Vagina (tissue), 2 donors: ENCODE results near the gene CNTF.

Experiments used
- POLR2A ChIP-seq, 2 donors: fragments of 450-650 bp; IDR thresholded peaks; one replicate each; pipeline ENCODE4 v1.6.1; 2017; ENCODE audit warnings: antibody characterized with exemption in 2 of 2, mild to moderate bottlenecking in 2 of 2, moderate library complexity in 2 of 2
- TF ChIP-seq, protein P1 (sequence below), 3 experiments: fragments of 450-650 bp in 2 of 3; fragments of 200-600 bp in 1 of 3; sonication (generic) in 1 of 3; IDR thresholded peaks; one replicate each; pipeline ENCODE4 v1.5.1; 2017 to 2019; ENCODE audit warnings: antibody characterized with exemption in 3 of 3, mild to moderate bottlenecking in 2 of 3, moderate library complexity in 2 of 3

- no peak for TF ChIP-seq POLR2A (IDR thresholded peaks at IDR 0.05)
- TF ChIP-seq, protein P1, sequence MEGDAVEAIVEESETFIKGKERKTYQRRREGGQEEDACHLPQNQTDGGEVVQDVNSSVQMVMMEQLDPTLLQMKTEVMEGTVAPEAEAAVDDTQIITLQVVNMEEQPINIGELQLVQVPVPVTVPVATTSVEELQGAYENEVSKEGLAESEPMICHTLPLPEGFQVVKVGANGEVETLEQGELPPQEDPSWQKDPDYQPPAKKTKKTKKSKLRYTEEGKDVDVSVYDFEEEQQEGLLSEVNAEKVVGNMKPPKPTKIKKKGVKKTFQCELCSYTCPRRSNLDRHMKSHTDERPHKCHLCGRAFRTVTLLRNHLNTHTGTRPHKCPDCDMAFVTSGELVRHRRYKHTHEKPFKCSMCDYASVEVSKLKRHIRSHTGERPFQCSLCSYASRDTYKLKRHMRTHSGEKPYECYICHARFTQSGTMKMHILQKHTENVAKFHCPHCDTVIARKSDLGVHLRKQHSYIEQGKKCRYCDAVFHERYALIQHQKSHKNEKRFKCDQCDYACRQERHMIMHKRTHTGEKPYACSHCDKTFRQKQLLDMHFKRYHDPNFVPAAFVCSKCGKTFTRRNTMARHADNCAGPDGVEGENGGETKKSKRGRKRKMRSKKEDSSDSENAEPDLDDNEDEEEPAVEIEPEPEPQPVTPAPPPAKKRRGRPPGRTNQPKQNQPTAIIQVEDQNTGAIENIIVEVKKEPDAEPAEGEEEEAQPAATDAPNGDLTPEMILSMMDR (IDR thresholded peaks at IDR 0.05): no peak
Observed at GRCh38 chr11:58596621-58597020, 25.8 kb upstream of the CNTF start.
